Thymus (tissue), 11 donors: Measurements from ENCODE around the gene SDF2L1. TPM values are rescaled to one million over a fixed set of nuclear protein-coding genes. Genes with fewer than 3 reads are reported as not detected.
"Not testable (repeated sequence)": the region's sequence is repeated elsewhere in the genome, so short reads cannot be mapped to it uniquely, and the experiment has no call there.

ENCODE experiments used
- DNase-seq, 9 donors: peaks; one replicate each; pipeline ENCODE4 v3.0.0-alpha.2; 2013; ENCODE audit warnings: low spot score in 9 of 9, low read depth in 6 of 9, missing footprints in 1 of 9
- H3K27ac ChIP-seq, 2 donors: one replicate each; pipeline ENCODE4 v1.5.1; 2013; ENCODE audit warnings: control low read depth in 1 of 2, low read depth in 1 of 2, low read length in 1 of 2, mild to moderate bottlenecking in 1 of 2, moderate library complexity in 1 of 2
- H3K27me3 ChIP-seq, 2 donors: one replicate each; pipeline ENCODE4 v1.5.1; 2013; ENCODE audit warnings: low read length in 1 of 2; ENCODE audit not compliant: control insufficient read depth in 2 of 2, insufficient read depth in 1 of 2
- H3K36me3 ChIP-seq, 2 donors: one replicate each; pipeline ENCODE4 v1.5.1; 2013; ENCODE audit warnings: low read length in 1 of 2, mild to moderate bottlenecking in 1 of 2, moderate library complexity in 1 of 2; ENCODE audit not compliant: control insufficient read depth in 2 of 2, insufficient read depth in 2 of 2
- H3K4me1 ChIP-seq, 2 donors: one replicate each; pipeline ENCODE4 v1.5.1; 2013; ENCODE audit warnings: low read length in 2 of 2; ENCODE audit not compliant: control insufficient read depth in 2 of 2, insufficient read depth in 2 of 2
- H3K4me3 ChIP-seq, 2 donors: one replicate each; pipeline ENCODE4 v1.5.1; 2013; ENCODE audit warnings: low read length in 2 of 2, control low read depth in 1 of 2, mild to moderate bottlenecking in 1 of 2
- H3K9me3 ChIP-seq, 2 donors: one replicate each; pipeline ENCODE4 v1.5.1; 2013; ENCODE audit warnings: low read length in 1 of 2, mild to moderate bottlenecking in 1 of 2; ENCODE audit not compliant: control insufficient read depth in 2 of 2, insufficient read depth in 1 of 2
- WGBS: extraction: QIAGEN DNeasy Blood & Tissue Kit; methylation state at CpG from one replicate; pipeline ENCODE4 v1.1.7; 2013; 5-methylcytosine and 5-hydroxymethylcytosine counted together
- polyA plus RNA-seq: library from polyadenylated mRNA; stranded (reverse); fragments of 200-250 nt; gene quantifications from one replicate; pipeline ENCODE4 v1.2.3, GENCODE V29; 2013
- total RNA-seq: library from RNA; stranded (reverse); fragments of 120-200 nt; gene quantifications from one replicate; pipeline ENCODE4 v1.2.4, GENCODE V29; 2013
- donor health status: healthy.

Gene SDF2L1
- total and polyA plus RNA-seq, 2 donors, result 21.7 to 22.8 TPM

- Histone ChIP-seq H3K4me3 (no peak overlapping the region), H3K9me3 (no peaks in the 10 kb centered on the region), H3K27ac (no peak overlapping the region), H3K27me3 (no peaks in the 10 kb centered on the region), H3K4me1 (no peaks in the 10 kb centered on the region), H3K36me3 (peaks cover 43 to 46% of the 10 kb centered on the region in 2 donors)
- 84% methylated on average over 4 of the region's 4 CpGs for WGBS
- no peak for DNase-seq
These were observed 28.4 kb upstream of the SDF2L1 start for GRCh38 chr22:21613553-21614233.

GRCh38 chr22:21615731-21616130 is 26.4 kb upstream of the SDF2L1 start:
- WGBS, result 97% methylated on average over 4 of the region's 4 CpGs
- Histone ChIP-seq H3K27me3 (no peaks in the 10 kb centered on the region), H3K4me1 (no peaks in the 10 kb centered on the region), H3K9me3 (no peaks in the 10 kb centered on the region), H3K4me3 (no peak overlapping the region), H3K36me3 (peaks cover 38 to 47% of the 10 kb centered on the region in 2 donors), H3K27ac (no peak overlapping the region)
- no peak for DNase-seq

GRCh38 chr22:21617337-21617736 is 24.8 kb upstream of the SDF2L1 start:
- not testable (repeated sequence) for H3K4me3 ChIP-seq, DNase-seq, H3K27ac ChIP-seq, H3K4me1 ChIP-seq, H3K9me3 ChIP-seq, H3K27me3 ChIP-seq
- H3K36me3 ChIP-seq, result peaks cover 31 to 38% of the 10 kb centered on the region in 2 donors
- WGBS, result 98% methylated on average over 6 of the region's 6 CpGs

GRCh38 chr22:21621025-21621424 is 21.1 kb upstream of the SDF2L1 start:
- no peak overlapping the region for H3K4me3 ChIP-seq
- H3K4me1 ChIP-seq, result no peaks in the 10 kb centered on the region
- no peaks in the 10 kb centered on the region for H3K27me3 ChIP-seq
- no peaks in the 10 kb centered on the region for H3K9me3 ChIP-seq
- whole genome bisulfite sequencing, result 100% methylated on average over 3 of the region's 3 CpGs
- no peak overlapping the region for H3K27ac ChIP-seq
- H3K36me3 ChIP-seq, result peaks cover 33 to 48% of the 10 kb centered on the region in 2 donors
- DNase-seq, result no peak

GRCh38 chr22:21622011-21622918 is 19.8 kb upstream of the SDF2L1 start:
- Histone ChIP-seq H3K4me1 (no peaks in the 10 kb centered on the region), H3K4me3 (no peak overlapping the region), H3K27me3 (no peaks in the 10 kb centered on the region), H3K27ac (no peak overlapping the region), H3K36me3 (peaks cover 36 to 56% of the 10 kb centered on the region in 2 donors), H3K9me3 (no peaks in the 10 kb centered on the region)
- WGBS, result 88% methylated on average over 17 of the region's 17 CpGs
- no peak for DNase-seq

DNA sequence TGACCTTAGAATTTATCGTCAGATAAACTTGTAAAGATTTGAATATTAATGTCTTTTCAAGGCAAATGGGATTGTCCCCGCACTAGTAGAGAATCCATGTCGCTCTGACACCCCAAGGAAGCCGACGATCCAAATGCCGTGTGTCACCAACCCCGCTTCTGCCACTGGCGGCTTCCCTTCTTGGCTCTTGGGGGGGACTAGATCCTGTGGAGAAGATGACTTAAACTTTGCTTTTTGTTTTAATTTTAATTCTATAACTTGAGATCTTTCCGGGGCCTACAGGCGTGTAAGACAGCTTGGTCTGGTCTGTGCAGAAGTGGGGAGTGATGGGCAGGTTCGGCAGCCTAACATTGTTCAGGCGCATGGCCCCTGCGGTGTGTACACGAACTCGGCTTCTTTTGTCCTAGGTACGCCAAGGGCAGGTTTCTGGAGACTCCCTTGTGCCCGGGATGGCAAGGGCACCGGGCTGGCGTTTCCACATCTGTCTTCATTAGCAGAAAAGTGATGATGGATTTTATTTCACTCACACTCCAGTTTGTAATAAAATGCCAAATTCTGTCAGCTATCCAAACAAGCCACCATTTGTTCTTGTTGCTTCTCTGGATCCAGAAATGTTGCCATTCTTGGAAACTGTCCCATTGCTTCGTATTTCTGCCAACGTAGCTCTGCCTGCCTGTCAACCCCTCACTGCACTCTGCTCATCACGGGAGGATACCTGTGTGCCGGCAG is 19.0 kb upstream of the SDF2L1 start:
- H3K36me3 ChIP-seq, result peaks cover 39 to 58% of the 10 kb centered on the region in 2 donors
- 97% methylated on average over 23 of the region's 23 CpGs for WGBS
- H3K4me3 ChIP-seq, result no peak overlapping the region
- no peak for DNase-seq
- H3K27me3 ChIP-seq, result no peaks in the 10 kb centered on the region
- no peak overlapping the region for H3K27ac ChIP-seq
- H3K4me1 ChIP-seq, result peaks cover 0 to 2% of the 10 kb centered on the region in 2 donors
- H3K9me3 ChIP-seq, result no peaks in the 10 kb centered on the region

GRCh38 chr22:21623648-21623970 is 18.5 kb upstream of the SDF2L1 start:
- peaks cover 44 to 64% of the 10 kb centered on the region in 2 donors for H3K36me3 ChIP-seq
- H3K4me1 ChIP-seq, result peaks cover 2 to 7% of the 10 kb centered on the region in 2 donors
- no peak overlapping the region for H3K4me3 ChIP-seq
- WGBS, result 97% methylated on average over 7 of the region's 7 CpGs
- DNase-seq, result no peak
- H3K27ac ChIP-seq, result no peak overlapping the region
- no peaks in the 10 kb centered on the region for H3K9me3 ChIP-seq
- no peaks in the 10 kb centered on the region for H3K27me3 ChIP-seq

DNA sequence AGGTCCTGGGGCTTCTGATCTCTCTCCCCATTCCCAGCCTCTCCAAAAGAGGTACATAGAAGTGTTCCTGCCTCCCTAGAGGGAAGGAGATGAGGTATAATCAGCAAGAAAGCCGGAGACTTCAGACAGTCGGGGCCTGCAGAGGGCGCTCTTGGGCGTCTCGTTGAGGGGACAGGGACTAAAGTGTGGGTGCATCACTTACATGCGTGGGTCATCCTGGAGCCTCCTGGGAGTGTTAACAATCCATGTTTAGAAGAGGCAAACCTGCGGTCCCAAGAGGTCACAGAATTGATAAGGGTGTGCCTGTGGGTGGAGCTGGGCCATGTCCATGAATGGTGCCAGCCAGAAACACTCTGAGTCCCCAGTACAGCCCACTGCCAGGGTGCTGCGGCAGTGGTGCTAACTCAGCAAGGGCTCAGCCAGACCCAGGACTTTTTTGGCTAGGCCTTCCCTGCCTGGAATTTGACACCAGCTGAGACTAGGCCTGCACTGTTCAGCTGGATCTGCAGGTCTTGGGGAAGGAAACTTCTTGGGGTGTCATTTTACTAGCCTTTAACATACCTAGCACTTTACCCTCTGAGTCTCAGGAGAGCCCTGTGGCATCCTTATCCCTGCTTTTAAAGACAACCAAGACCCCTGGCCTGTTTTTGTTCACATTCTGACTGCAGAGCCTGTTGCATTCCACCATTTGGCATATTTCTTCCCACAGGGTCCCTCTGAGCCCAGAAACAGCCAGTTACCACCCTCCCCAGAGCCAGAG is 17.8 kb upstream of the SDF2L1 start:
- no peak overlapping the region for H3K4me3 ChIP-seq
- H3K27me3 ChIP-seq, result no peaks in the 10 kb centered on the region
- H3K9me3 ChIP-seq, result no peaks in the 10 kb centered on the region
- H3K36me3 ChIP-seq, result peaks cover 44 to 61% of the 10 kb centered on the region in 2 donors
- 91% methylated on average over 8 of the region's 8 CpGs for WGBS
- no peak for DNase-seq
- H3K4me1 ChIP-seq, result peaks cover 8 to 11% of the 10 kb centered on the region in 2 donors
- H3K27ac ChIP-seq, result no peak overlapping the region
